Stimulated activated CD8-positive, alpha-beta memory T cell treated with anti-CD3 and anti-CD28 coated beads, Interleukin-15, amount 100 ng/mL, for 24 hours (primary cell): ENCODE measurements around the gene PIK3R3.

Experiments used
- DNase-seq: peaks from one replicate; pipeline ENCODE4 v3.0.0-alpha.2; 2020; ENCODE audit warnings: low read depth

The PIK3R3 gene

GRCh38 chr1:46021046-46021996, 111.1 kb downstream of the PIK3R3 start:
- no peak for DNase-seq

- DNase-seq = no peak
These were observed 112.4 kb downstream of the PIK3R3 start for GRCh38 chr1:46020010-46020409.

- DNase-seq = no peak
These were observed 113.1 kb downstream of the PIK3R3 start for GRCh38 chr1:46019348-46019747.

- DNase-seq = no peak
These were observed 114.4 kb downstream of the PIK3R3 start for GRCh38 chr1:46017876-46018503.

GRCh38 chr1:46013581-46013980, 118.8 kb downstream of the PIK3R3 start:
- DNase-seq = no peak

- no peak for DNase-seq
These were observed 120.2 kb downstream of the PIK3R3 start for GRCh38 chr1:46012236-46012635.

- DNase-seq = no peak
These were observed 121.2 kb downstream of the PIK3R3 start for GRCh38 chr1:46011121-46011695.

GRCh38 chr1:46010611-46011010, 121.8 kb downstream of the PIK3R3 start:
- no peak for DNase-seq

GRCh38 chr1:46008585-46008984, 123.8 kb downstream of the PIK3R3 start:
- DNase-seq = no peak

GRCh38 chr1:46005594-46005993, 126.8 kb downstream of the PIK3R3 start:
- no peak for DNase-seq

GRCh38 chr1:46004492-46004891, 127.9 kb downstream of the PIK3R3 start:
- no peak for DNase-seq

GRCh38 chr1:46003315-46003714, 129.1 kb downstream of the PIK3R3 start:
- no peak for DNase-seq

- no peak for DNase-seq
These were observed 129.8 kb downstream of the PIK3R3 start for GRCh38 chr1:46002551-46003150.

GRCh38 chr1:46001081-46001785, 131.2 kb downstream of the PIK3R3 start:
- no peak for DNase-seq

GRCh38 chr1:45999507-45999906, 132.9 kb downstream of the PIK3R3 start:
- DNase-seq = no peak

GRCh38 chr1:45998020-45998617, 134.3 kb downstream of the PIK3R3 start:
- no peak for DNase-seq

GRCh38 chr1:45995298-45995697, 137.1 kb downstream of the PIK3R3 start:
- DNase-seq = no peak

- DNase-seq = no peak
These were observed 138.0 kb downstream of the PIK3R3 start for GRCh38 chr1:45994423-45994822.
